ENCODE measurements around the gene UMODL1. TPM values are rescaled to one million over a fixed set of nuclear protein-coding genes. Genes with fewer than 3 reads are reported as not detected.

UMODL1 gene
- total and polyA plus RNA-seq, 4 experiments from 2014 or later, result 0.08 to 1.1 (median 0.58) TPM; not detected in 1

DNA sequence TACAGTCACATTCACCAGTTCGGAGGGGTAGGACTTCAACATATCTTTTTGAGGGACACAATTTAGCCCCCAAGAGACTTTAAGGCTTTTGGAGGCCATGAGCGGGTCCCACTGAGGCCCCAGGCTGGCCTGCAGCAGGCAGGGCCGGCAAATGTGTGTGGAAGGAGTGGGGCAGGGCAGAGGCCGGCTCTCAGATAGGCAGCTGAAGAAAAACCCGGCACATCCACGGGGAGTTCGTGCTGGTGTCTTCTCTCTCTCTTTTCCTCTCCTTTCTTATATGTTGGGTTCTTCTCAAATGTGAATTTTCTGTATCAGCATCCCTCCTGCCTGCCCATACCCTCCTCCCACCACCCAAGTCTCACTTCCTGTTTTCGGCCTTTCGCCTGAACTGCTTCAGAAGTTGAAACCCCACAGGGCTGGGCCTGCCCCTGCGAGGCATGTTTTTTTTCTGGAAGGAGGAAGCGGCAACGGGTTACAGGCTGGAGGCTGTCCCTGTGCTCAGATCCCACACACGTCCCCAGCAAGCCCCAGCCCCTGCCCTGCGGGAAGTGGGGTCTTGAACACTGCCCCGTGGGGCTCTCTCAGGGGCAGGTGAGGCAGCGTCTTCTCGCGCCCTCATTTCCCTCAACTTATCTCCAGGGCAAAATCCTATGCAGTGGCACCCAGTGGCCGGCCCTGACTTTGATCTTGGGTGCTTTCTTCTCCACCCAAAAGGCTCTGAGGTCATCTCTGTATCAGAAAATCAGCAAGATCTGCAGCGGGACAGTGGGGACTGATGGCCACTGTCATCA lies 9.7 kb upstream of the UMODL1 start:
- intact Hi-C loops (cut with micrococcal nuclease), result loop anchor here (5.0 kb wide), 1 partner anchor 699 kb away; the partner anchor contains the start of gene MX2
- no peaks in the 10 kb centered on the region for H3K9me3 Mint-ChIP-seq
- no peaks in the 10 kb centered on the region for H3K27me3 ChIP-seq (ENCODE audit: insufficient read depth, low read length)
- peaks cover 26 to 75% (median 48%) of the 10 kb centered on the region in 4 donors for H3K4me1 Mint-ChIP-seq
- peaks cover 0 to 3% of the 10 kb centered on the region in 2 donors for H3K36me3 Mint-ChIP-seq
- H3K27ac Mint-ChIP-seq, result peak overlapping the region; percentile 99 to 100 (median 99)
- peaks cover 45% of the 10 kb centered on the region for H3K4me1 ChIP-seq (ENCODE audit: insufficient read depth, low read length)
- peak overlapping the region; percentile 68 for H3K27ac ChIP-seq (ENCODE audit: low read depth, low read length)
- no peaks in the 10 kb centered on the region for H3K36me3 ChIP-seq (ENCODE audit: insufficient read depth, low read length)
- no peaks in the 10 kb centered on the region for H3K27me3 Mint-ChIP-seq
- H3K4me3 Mint-ChIP-seq, result peak overlapping the region; percentile 84 to 96 (median 90)
- ChIA-PET CTCF (ENCODE audit: partially characterized antibody) (no interaction called here), POLR2A (ENCODE audit: partially characterized antibody) (interaction anchor here (1.0 to 4.8 kb wide), 9 partner anchors 9 to 183 kb away, joined by 3 to 147 read pairs (median 5); partner anchors contain the start of genes PRDM15, UMODL1 and ZBTB21)
- peak in 2 of 5 donors; percentile 18 to 40 for DNase-seq
- H3K4me3 ChIP-seq (ENCODE audit: low read length in 2 of 2), result peak overlapping the region in 1 of 2 donors; percentile 64
- H3K9me3 ChIP-seq (ENCODE audit: control insufficient read depth in 1 of 2, low read length in 2 of 2), result no peaks in the 10 kb centered on the region

- CTCF ChIA-PET (ENCODE audit: partially characterized antibody), result interaction anchor here (2.9 kb wide), 1 partner anchor 53 kb away, joined by 19 read pairs; the partner anchor contains the start of gene ZBTB21
- POLR2A ChIA-PET (ENCODE audit: partially characterized antibody), result interaction anchor here (1.0 to 4.8 kb wide), 9 partner anchors 10 to 183 kb away, joined by 3 to 147 read pairs (median 5); partner anchors contain the start of genes PRDM15 and ZBTB21
- H3K4me3 ChIP-seq (ENCODE audit: low read length in 2 of 2), result peak overlapping the region in 1 of 2 donors; percentile 64
Measured at GRCh38 chr21:42061986-42062235, 9.2 kb upstream of the UMODL1 start.

DNA sequence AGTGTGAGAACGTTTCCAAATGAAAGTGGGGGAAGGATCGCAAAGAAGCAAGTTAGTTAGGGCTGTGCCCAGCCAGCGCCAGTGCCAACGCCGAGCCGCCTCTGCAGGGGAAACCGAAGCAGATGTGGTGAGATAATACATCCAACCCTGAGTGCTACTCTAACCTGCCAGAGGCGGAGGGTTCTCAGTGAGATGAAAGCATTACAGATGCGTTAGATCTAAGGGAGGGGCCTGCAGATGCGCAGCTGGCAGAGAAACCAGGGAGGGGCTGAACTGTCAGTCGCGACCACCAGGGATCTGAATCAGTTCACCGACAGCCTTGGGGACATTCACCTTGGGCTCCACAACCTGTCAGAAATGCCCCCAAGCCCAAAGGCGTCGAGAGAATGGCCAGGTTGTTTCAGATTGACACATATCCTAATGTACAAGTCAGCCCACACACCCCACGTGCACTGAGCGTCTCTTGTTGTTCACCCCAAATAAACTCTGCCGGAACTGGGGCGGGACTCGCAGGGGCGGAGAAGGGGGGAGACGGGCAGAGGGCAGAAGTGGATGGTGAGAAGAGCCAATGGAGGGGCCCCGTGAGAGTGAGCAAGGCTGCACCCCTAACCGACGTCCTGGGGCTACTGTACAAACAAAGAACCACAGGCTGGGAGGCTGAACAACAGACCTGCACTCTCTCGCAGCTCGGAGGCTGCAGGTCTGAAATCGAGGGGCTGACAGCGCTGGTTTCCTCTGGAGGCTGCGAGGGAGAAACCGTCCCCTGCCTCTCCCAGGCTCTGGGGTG lies 8.7 kb upstream of the UMODL1 start:
- peak overlapping the region; percentile 68 for H3K27ac ChIP-seq (ENCODE audit: low read depth, low read length)
- Mint-ChIP-seq H3K27ac (peak overlapping the region; percentile 99 to 100 (median 99)), H3K4me1 (peaks cover 26 to 73% (median 51%) of the 10 kb centered on the region in 4 donors), H3K27me3 (no peaks in the 10 kb centered on the region), H3K9me3 (no peaks in the 10 kb centered on the region), H3K36me3 (peaks cover 0 to 3% of the 10 kb centered on the region in 2 donors), H3K4me3 (peak overlapping the region; percentile 84 to 96 (median 90))
- POLR2A ChIA-PET (ENCODE audit: partially characterized antibody), result interaction anchor here (0.8 to 4.8 kb wide), 23 partner anchors 9 to 341 kb away, joined by 3 to 147 read pairs (median 4); partner anchors contain the start of genes PRDM15, UBASH3A and ZBTB21
- CTCF ChIA-PET (ENCODE audit: partially characterized antibody), result interaction anchor here (1.0 to 4.1 kb wide), 5 partner anchors 14 to 138 kb away, joined by 3 to 26 read pairs (median 3); partner anchors contain the start of gene ZBTB21
- H3K4me1 ChIP-seq (ENCODE audit: insufficient read depth, low read length), result peaks cover 45% of the 10 kb centered on the region
- H3K27me3 ChIP-seq (ENCODE audit: insufficient read depth, low read length), result no peaks in the 10 kb centered on the region
- H3K4me3 ChIP-seq (ENCODE audit: low read length in 2 of 2), result peak overlapping the region; percentile 64 to 97
- H3K9me3 ChIP-seq (ENCODE audit: control insufficient read depth in 1 of 2, low read length in 2 of 2), result no peaks in the 10 kb centered on the region
- H3K36me3 ChIP-seq (ENCODE audit: insufficient read depth, low read length), result no peaks in the 10 kb centered on the region
- peak; percentile 96 to 98 (median 97) for DNase-seq
- intact Hi-C loops (cut with micrococcal nuclease), result loop anchor here (1.0 to 5.0 kb wide), 6 partner anchors 46 to 912 kb away; partner anchors contain the start of genes MX2, PKNOX1, PRDM15 and ZBTB21

More at GRCh38 chr21:42061986-42062235, 9.2 kb upstream of the UMODL1 start:
- Mint-ChIP-seq H3K9me3 (no peaks in the 10 kb centered on the region), H3K27ac (peak overlapping the region; percentile 99 to 100 (median 99)), H3K4me1 (peaks cover 26 to 73% (median 51%) of the 10 kb centered on the region in 4 donors), H3K36me3 (peaks cover 0 to 3% of the 10 kb centered on the region in 2 donors), H3K27me3 (no peaks in the 10 kb centered on the region), H3K4me3 (peak overlapping the region; percentile 84 to 96 (median 90))
- Histone ChIP-seq H3K27ac (ENCODE audit: low read depth, low read length) (peak overlapping the region; percentile 68), H3K36me3 (ENCODE audit: insufficient read depth, low read length) (no peaks in the 10 kb centered on the region), H3K9me3 (ENCODE audit: control insufficient read depth in 1 of 2, low read length in 2 of 2) (no peaks in the 10 kb centered on the region), H3K27me3 (ENCODE audit: insufficient read depth, low read length) (no peaks in the 10 kb centered on the region), H3K4me1 (ENCODE audit: insufficient read depth, low read length) (peaks cover 45% of the 10 kb centered on the region)
- no peak for DNase-seq
- intact Hi-C loops (cut with micrococcal nuclease), result loop anchor here (1.0 to 5.0 kb wide), 6 partner anchors 46 to 913 kb away; partner anchors contain the start of genes MX2, PKNOX1, PRDM15 and ZBTB21

- peaks cover 42% of the 10 kb centered on the region for H3K4me1 ChIP-seq (ENCODE audit: insufficient read depth, low read length)
- H3K4me1 Mint-ChIP-seq, result peaks cover 26 to 68% (median 51%) of the 10 kb centered on the region in 4 donors
- peak overlapping the region; percentile 68 for H3K27ac ChIP-seq (ENCODE audit: low read depth, low read length)
- H3K36me3 Mint-ChIP-seq, result peaks cover 0 to 3% of the 10 kb centered on the region in 2 donors
- H3K36me3 ChIP-seq (ENCODE audit: insufficient read depth, low read length), result no peaks in the 10 kb centered on the region
- peak in 1 of 5 donors; percentile 57 for DNase-seq
- intact Hi-C loops (cut with micrococcal nuclease), result loop anchor here (2.0 to 5.0 kb wide), 2 partner anchors 701 to 912 kb away; partner anchors contain the start of genes MX2 and PKNOX1
- H3K27me3 ChIP-seq (ENCODE audit: insufficient read depth, low read length), result no peaks in the 10 kb centered on the region
- H3K4me3 Mint-ChIP-seq, result peak overlapping the region; percentile 84 to 96 (median 90)
- peak overlapping the region; percentile 99 to 100 (median 99) for H3K27ac Mint-ChIP-seq
- peak overlapping the region; percentile 64 to 97 for H3K4me3 ChIP-seq (ENCODE audit: low read length in 2 of 2)
- CTCF ChIA-PET (ENCODE audit: partially characterized antibody), result interaction anchor here (1.0 to 4.1 kb wide), 7 partner anchors 15 to 183 kb away, joined by 3 to 26 read pairs (median 3); partner anchors contain the start of gene ZBTB21
- no peaks in the 10 kb centered on the region for H3K9me3 Mint-ChIP-seq
- POLR2A ChIA-PET (ENCODE audit: partially characterized antibody), result interaction anchor here (0.6 to 4.8 kb wide), 23 partner anchors 9 to 341 kb away, joined by 3 to 147 read pairs (median 4); partner anchors contain the start of genes PRDM15, UBASH3A and ZBTB21
- no peaks in the 10 kb centered on the region for H3K27me3 Mint-ChIP-seq
- H3K9me3 ChIP-seq (ENCODE audit: control insufficient read depth in 1 of 2, low read length in 2 of 2), result no peaks in the 10 kb centered on the region
Measured at GRCh38 chr21:42063191-42063570, 7.9 kb upstream of the UMODL1 start.

- intact Hi-C loops (cut with micrococcal nuclease), result loop anchor here (2.0 to 5.0 kb wide), 2 partner anchors 702 to 911 kb away; partner anchors contain the start of genes MX2 and PKNOX1
- POLR2A ChIA-PET (ENCODE audit: partially characterized antibody), result interaction anchor here (0.6 to 4.8 kb wide), 16 partner anchors 12 to 340 kb away, joined by 3 to 147 read pairs (median 4); partner anchors contain the start of genes PRDM15, UBASH3A and ZBTB21
- peak overlapping the region; percentile 84 to 96 (median 90) for H3K4me3 Mint-ChIP-seq
- peaks cover 0 to 3% of the 10 kb centered on the region in 2 donors for H3K36me3 Mint-ChIP-seq
- H3K27ac Mint-ChIP-seq, result peak overlapping the region; percentile 99 to 100 (median 99)
- peaks cover 26 to 64% (median 51%) of the 10 kb centered on the region in 4 donors for H3K4me1 Mint-ChIP-seq
- H3K27ac ChIP-seq (ENCODE audit: low read depth, low read length), result peak overlapping the region; percentile 68
- no peaks in the 10 kb centered on the region for H3K9me3 ChIP-seq (ENCODE audit: control insufficient read depth in 1 of 2, low read length in 2 of 2)
- DNase-seq, result peak; percentile 60 to 77 (median 63)
- no peaks in the 10 kb centered on the region for H3K27me3 Mint-ChIP-seq
- no peaks in the 10 kb centered on the region for H3K36me3 ChIP-seq (ENCODE audit: insufficient read depth, low read length)
- CTCF ChIA-PET (ENCODE audit: partially characterized antibody), result interaction anchor here (0.8 to 4.1 kb wide), 9 partner anchors 16 to 184 kb away, joined by 3 to 26 read pairs (median 3); partner anchors contain the start of gene ZBTB21
- H3K9me3 Mint-ChIP-seq, result no peaks in the 10 kb centered on the region
- peaks cover 42% of the 10 kb centered on the region for H3K4me1 ChIP-seq (ENCODE audit: insufficient read depth, low read length)
- H3K27me3 ChIP-seq (ENCODE audit: insufficient read depth, low read length), result no peaks in the 10 kb centered on the region
- H3K4me3 ChIP-seq (ENCODE audit: low read length in 2 of 2), result peak overlapping the region; percentile 64 to 97
Measured at GRCh38 chr21:42063571-42064521, 7.3 kb upstream of the UMODL1 start.

Measured in CD4-positive, alpha-beta memory T cell (primary cell).